ENCODE data around the gene CPAMD8.
"Not testable (repeated sequence)": the region's sequence is repeated elsewhere in the genome, so short reads cannot be mapped to it uniquely, and the experiment has no call there.

The CPAMD8 gene

GRCh38 chr19:16945762-16946465 is 80.7 kb downstream of the CPAMD8 start:
- no peak for DNase-seq (ENCODE audit: low spot score)

GRCh38 chr19:16945364-16945714 is 81.3 kb downstream of the CPAMD8 start:
- DNase-seq (ENCODE audit: low spot score) = no peak

- DNase-seq (ENCODE audit: low spot score) = no peak
Measured at GRCh38 chr19:16944626-16945363, 81.8 kb downstream of the CPAMD8 start.

- no peak for DNase-seq (ENCODE audit: low spot score)
Measured at GRCh38 chr19:16943942-16944625, 82.5 kb downstream of the CPAMD8 start.

- not testable (repeated sequence) for DNase-seq (ENCODE audit: low spot score)
Measured at GRCh38 chr19:16943090-16943489, 83.5 kb downstream of the CPAMD8 start.

- no peak for DNase-seq (ENCODE audit: low spot score)
Measured at GRCh38 chr19:16942583-16942982, 84.0 kb downstream of the CPAMD8 start.

- no peak for DNase-seq (ENCODE audit: low spot score)
Measured at GRCh38 chr19:16940626-16941025, 86.0 kb downstream of the CPAMD8 start.

GRCh38 chr19:16940063-16940462 is 86.5 kb downstream of the CPAMD8 start:
- DNase-seq (ENCODE audit: low spot score) = not testable (repeated sequence)

- no peak for DNase-seq (ENCODE audit: low spot score)
Measured at GRCh38 chr19:16938211-16938610, 88.4 kb downstream of the CPAMD8 start.

- DNase-seq (ENCODE audit: low spot score) = not testable (repeated sequence)
Measured at GRCh38 chr19:16937796-16938195, 88.8 kb downstream of the CPAMD8 start.

GRCh38 chr19:16936901-16937300 is 89.7 kb downstream of the CPAMD8 start:
- DNase-seq (ENCODE audit: low spot score) = no peak

GRCh38 chr19:16934489-16934888 is 92.1 kb downstream of the CPAMD8 start:
- no peak for DNase-seq (ENCODE audit: low spot score)

- no peak for DNase-seq (ENCODE audit: low spot score)
Measured at GRCh38 chr19:16931306-16931705, 95.3 kb downstream of the CPAMD8 start.

- no peak for DNase-seq (ENCODE audit: low spot score)
Measured at GRCh38 chr19:16930753-16931152, 95.9 kb downstream of the CPAMD8 start.

GRCh38 chr19:16928916-16929315 is 97.7 kb downstream of the CPAMD8 start:
- DNase-seq (ENCODE audit: low spot score) = no peak

- no peak for DNase-seq (ENCODE audit: low spot score)
Measured at GRCh38 chr19:16928351-16928750, 98.3 kb downstream of the CPAMD8 start.

GRCh38 chr19:16927883-16928282 is 98.7 kb downstream of the CPAMD8 start:
- no peak for DNase-seq (ENCODE audit: low spot score)

- DNase-seq (ENCODE audit: low spot score) = no peak
Measured at GRCh38 chr19:16922949-16923348, 103.7 kb downstream of the CPAMD8 start.

- DNase-seq (ENCODE audit: low spot score) = no peak
Measured at GRCh38 chr19:16922592-16922934, 104.0 kb downstream of the CPAMD8 start.

- no peak for DNase-seq (ENCODE audit: low spot score)
Measured at GRCh38 chr19:16921766-16922591, 104.6 kb downstream of the CPAMD8 start.

- no peak for DNase-seq (ENCODE audit: low spot score)
Measured at GRCh38 chr19:16920816-16921529, 105.6 kb downstream of the CPAMD8 start.

- no peak for DNase-seq (ENCODE audit: low spot score)
Measured at GRCh38 chr19:16919496-16919895, 107.1 kb downstream of the CPAMD8 start.

Measured in COLO829 (cell line).